ENCODE data around the gene PHKB. TPM values are rescaled to one million over a fixed set of nuclear protein-coding genes. Genes with fewer than 3 reads are reported as not detected.

The PHKB gene
- total and polyA plus RNA-seq, 2 donors (not counting 3 experiments of a cell fraction or from before 2014, with no cell fraction given): 30.1 to 61.0 TPM

GRCh38 chr16:47476654-47477345 is 15.7 kb downstream of the PHKB start:
- Histone ChIP-seq H3K4me3 (replicated peaks in 1 of 3; ENCODE audit: insufficient read depth in 1 of 3, low read depth in 1 of 3, low read length in 3 of 3) (no peak overlapping the region), H3K27me3 (ENCODE audit: control insufficient read depth in 2 of 2, insufficient read depth in 2 of 2, low read length in 2 of 2) (no peaks in the 10 kb centered on the region), H3K27ac (ENCODE audit: insufficient read depth, low read depth, low read length) (no peak overlapping the region), H3K36me3 (ENCODE audit: control insufficient read depth in 2 of 2, extremely low read depth in 1 of 2, insufficient read depth in 2 of 2, low read length in 2 of 2) (no peaks in the 10 kb centered on the region), H3K9ac (replicated peaks; ENCODE audit: extremely low read depth, insufficient read depth, low read length) (no peak overlapping the region), H3K4me2 (ENCODE audit: insufficient read depth, low read length) (no peak overlapping the region), H3K9me3 (replicated peaks; ENCODE audit: control insufficient read depth, insufficient read depth, low read length) (no peaks in the 10 kb centered on the region), H2AFZ (ENCODE audit: low read depth, low read length) (no peak overlapping the region), H4K20me1 (replicated peaks; ENCODE audit: control insufficient read depth, extremely low read depth, insufficient read depth, low read length) (peaks cover 3% of the 10 kb centered on the region), H3K4me1 (ENCODE audit: control insufficient read depth, extremely low read depth, insufficient read depth, low read length) (no peaks in the 10 kb centered on the region), H3K9me1 (replicated peaks; ENCODE audit: control insufficient read depth, extremely low read depth, insufficient read depth, low read length) (no peaks in the 10 kb centered on the region), H3K79me2 (ENCODE audit: control insufficient read depth, insufficient read depth, low read length) (peaks cover 14% of the 10 kb centered on the region)
- BruUV-seq (replicated peaks): no TSS peak
- FAIRE-seq: no peak
- TF ChIP-seq FOS (IDR thresholded peaks at IDR 0.05; ENCODE audit: borderline replicate concordance, insufficient read depth, low read length) (no peak), MYC (IDR thresholded peaks at IDR 0.05; ENCODE audit: low read depth, low read length) (no peak), JUN (IDR thresholded peaks at IDR 0.05; ENCODE audit: borderline replicate concordance, insufficient read depth, insufficient read length, low read depth) (no peak), POLR2A (IDR thresholded peaks at IDR 0.05; ENCODE audit: low read depth, low read length) (no peak), EZH2 (IDR thresholded peaks at IDR 0.05; ENCODE audit: borderline replicate concordance, low read depth, low read length, severe bottlenecking) (no peak)
- intact Hi-C loops (cut with micrococcal nuclease): no loop called here
- DNase-seq (ENCODE audit: low read depth, low spot score): no peak
- ChIA-PET POLR2A (no interaction called here), CTCF (interaction anchor here (1.5 to 1.7 kb wide), 2 partner anchors 8 to 9 kb away, joined by 3 read pairs; no protein-coding TSS in a partner anchor)
- dilution Hi-C loops (cut with MboI; ENCODE audit: extremely low pct_ligation_motif_present, low sequenced_read_pairs): no loop called here

- Histone ChIP-seq H3K27ac (ENCODE audit: insufficient read depth, low read depth, low read length) (no peak overlapping the region), H3K9ac (replicated peaks; ENCODE audit: extremely low read depth, insufficient read depth, low read length) (no peak overlapping the region), H3K4me1 (ENCODE audit: control insufficient read depth, extremely low read depth, insufficient read depth, low read length) (no peaks in the 10 kb centered on the region), H4K20me1 (replicated peaks; ENCODE audit: control insufficient read depth, extremely low read depth, insufficient read depth, low read length) (peaks cover 3% of the 10 kb centered on the region), H3K9me3 (replicated peaks; ENCODE audit: control insufficient read depth, insufficient read depth, low read length) (no peaks in the 10 kb centered on the region), H3K4me3 (replicated peaks in 1 of 3; ENCODE audit: insufficient read depth in 1 of 3, low read depth in 1 of 3, low read length in 3 of 3) (no peak overlapping the region), H3K36me3 (ENCODE audit: control insufficient read depth in 2 of 2, extremely low read depth in 1 of 2, insufficient read depth in 2 of 2, low read length in 2 of 2) (no peaks in the 10 kb centered on the region), H3K4me2 (ENCODE audit: insufficient read depth, low read length) (no peak overlapping the region), H3K9me1 (replicated peaks; ENCODE audit: control insufficient read depth, extremely low read depth, insufficient read depth, low read length) (no peaks in the 10 kb centered on the region), H3K27me3 (ENCODE audit: control insufficient read depth in 2 of 2, insufficient read depth in 2 of 2, low read length in 2 of 2) (no peaks in the 10 kb centered on the region), H2AFZ (ENCODE audit: low read depth, low read length) (no peak overlapping the region), H3K79me2 (ENCODE audit: control insufficient read depth, insufficient read depth, low read length) (peaks cover 13% of the 10 kb centered on the region)
- intact Hi-C loops (cut with micrococcal nuclease): no loop called here
- dilution Hi-C loops (cut with MboI; ENCODE audit: extremely low pct_ligation_motif_present, low sequenced_read_pairs): no loop called here
- BruUV-seq (replicated peaks): no TSS peak
- ChIA-PET POLR2A (no interaction called here), CTCF (interaction anchor here (1.4 to 1.7 kb wide), 3 partner anchors 9 to 334 kb away, joined by 3 read pairs; partner anchors contain the start of gene NETO2)
- FAIRE-seq: no peak
- TF ChIP-seq JUN (IDR thresholded peaks at IDR 0.05; ENCODE audit: borderline replicate concordance, insufficient read depth, insufficient read length, low read depth): no peak
- TF ChIP-seq CTCF (IDR thresholded peaks at IDR 0.05; ENCODE audit: extremely low read depth in 1 of 2, insufficient read depth in 1 of 2, low read depth in 1 of 2, low read length in 2 of 2): no peak
- TF ChIP-seq POLR2A (IDR thresholded peaks at IDR 0.05; ENCODE audit: low read depth, low read length): no peak
- no peak for TF ChIP-seq POLR2AphosphoS5 (IDR thresholded peaks at IDR 0.05; ENCODE audit: insufficient read depth, low read depth, low read length)
- no peak for TF ChIP-seq FOS (IDR thresholded peaks at IDR 0.05; ENCODE audit: borderline replicate concordance, insufficient read depth, low read length)
- TF ChIP-seq MAX (IDR thresholded peaks at IDR 0.05; ENCODE audit: insufficient read depth, insufficient read length): no peak
- no peak for TF ChIP-seq EZH2 (IDR thresholded peaks at IDR 0.05; ENCODE audit: borderline replicate concordance, low read depth, low read length, severe bottlenecking)
- no peak for TF ChIP-seq GATA2 (IDR thresholded peaks at IDR 0.05; ENCODE audit: insufficient read depth, insufficient read length, low read depth, low read length)
- TF ChIP-seq MYC (IDR thresholded peaks at IDR 0.05; ENCODE audit: low read depth, low read length): no peak
- no peak for DNase-seq (ENCODE audit: low read depth, low spot score)
Measured at GRCh38 chr16:47477679-47478078, 16.5 kb downstream of the PHKB start.

Measured in endothelial cell of umbilical vein (primary cell).